Measurements from ENCODE around the gene GNG12.

The GNG12 gene

GRCh38 chr1:67726224-67726623 is 107.0 kb downstream of the GNG12 start:
- DNase-seq = no peak

- no peak for DNase-seq
Observed at GRCh38 chr1:67724928-67725560, 108.2 kb downstream of the GNG12 start.

GRCh38 chr1:67723620-67724019 is 109.6 kb downstream of the GNG12 start:
- DNase-seq = no peak

- DNase-seq = no peak
Observed at GRCh38 chr1:67723126-67723525, 110.1 kb downstream of the GNG12 start.

GRCh38 chr1:67722292-67722944 is 110.8 kb downstream of the GNG12 start:
- no peak for DNase-seq

GRCh38 chr1:67721650-67722291 is 111.5 kb downstream of the GNG12 start:
- no peak for DNase-seq

- no peak for DNase-seq
Observed at GRCh38 chr1:67721112-67721511, 112.2 kb downstream of the GNG12 start.

- DNase-seq = no peak
Observed at GRCh38 chr1:67719329-67720196, 113.7 kb downstream of the GNG12 start.

GRCh38 chr1:67717876-67718275 is 115.4 kb downstream of the GNG12 start:
- no peak for DNase-seq

GRCh38 chr1:67716800-67717199 is 116.5 kb downstream of the GNG12 start:
- no peak for DNase-seq

- DNase-seq = no peak
Observed at GRCh38 chr1:67715819-67716218, 117.4 kb downstream of the GNG12 start.

- no peak for DNase-seq
Observed at GRCh38 chr1:67713057-67713846, 120.0 kb downstream of the GNG12 start.

- no peak for DNase-seq
Observed at GRCh38 chr1:67711855-67712212, 121.4 kb downstream of the GNG12 start.

GRCh38 chr1:67711158-67711854 is 122.0 kb downstream of the GNG12 start:
- no peak for DNase-seq

GRCh38 chr1:67710417-67710816 is 122.8 kb downstream of the GNG12 start:
- DNase-seq = no peak

- no peak for DNase-seq
Observed at GRCh38 chr1:67708606-67709005, 124.7 kb downstream of the GNG12 start.

- no peak for DNase-seq
Observed at GRCh38 chr1:67705735-67706453, 127.4 kb downstream of the GNG12 start.

GRCh38 chr1:67704351-67704750 is 128.9 kb downstream of the GNG12 start:
- no peak for DNase-seq

GRCh38 chr1:67701876-67702275 is 131.4 kb downstream of the GNG12 start:
- DNase-seq = no peak

GRCh38 chr1:67700692-67701410 is 132.4 kb downstream of the GNG12 start:
- DNase-seq = no peak

GRCh38 chr1:67700220-67700619 is 133.0 kb downstream of the GNG12 start:
- no peak for DNase-seq
